ENCODE results near the gene CLCN5.

CLCN5 gene

GRCh38 chrX:50081282-50081889 lies 159.0 kb downstream of the CLCN5 start:
- no peak for DNase-seq (ENCODE audit: low read depth in 2 of 2)

- no peak for DNase-seq (ENCODE audit: low read depth in 2 of 2)
Observed at GRCh38 chrX:50082741-50083140, 160.3 kb downstream of the CLCN5 start.

DNA sequence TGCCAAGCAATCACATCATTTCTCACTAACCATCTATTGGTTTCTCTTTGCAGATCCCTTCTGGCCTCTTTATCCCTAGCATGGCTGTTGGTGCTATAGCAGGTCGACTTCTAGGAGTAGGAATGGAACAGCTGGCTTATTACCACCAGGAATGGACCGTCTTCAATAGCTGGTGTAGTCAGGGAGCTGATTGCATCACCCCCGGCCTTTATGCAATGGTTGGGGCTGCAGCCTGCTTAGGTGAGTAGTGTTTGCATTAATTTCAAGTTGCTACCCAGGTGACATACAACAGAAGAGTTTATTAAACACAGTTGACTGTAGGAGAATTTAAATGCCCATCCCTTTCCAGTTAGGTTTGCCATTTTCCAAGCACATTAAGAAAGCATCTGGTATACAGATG lies 166.2 kb downstream of the CLCN5 start:
- no peak for DNase-seq (ENCODE audit: low read depth in 2 of 2)

- DNase-seq (ENCODE audit: low read depth in 2 of 2) = no peak
Observed at GRCh38 chrX:50093625-50094024, 171.2 kb downstream of the CLCN5 start.

- DNase-seq (ENCODE audit: low read depth in 2 of 2) = no peak
Observed at GRCh38 chrX:50097071-50097470, 174.7 kb downstream of the CLCN5 start.

GRCh38 chrX:50098241-50098640 lies 175.8 kb downstream of the CLCN5 start:
- no peak for DNase-seq (ENCODE audit: low read depth in 2 of 2)

DNA sequence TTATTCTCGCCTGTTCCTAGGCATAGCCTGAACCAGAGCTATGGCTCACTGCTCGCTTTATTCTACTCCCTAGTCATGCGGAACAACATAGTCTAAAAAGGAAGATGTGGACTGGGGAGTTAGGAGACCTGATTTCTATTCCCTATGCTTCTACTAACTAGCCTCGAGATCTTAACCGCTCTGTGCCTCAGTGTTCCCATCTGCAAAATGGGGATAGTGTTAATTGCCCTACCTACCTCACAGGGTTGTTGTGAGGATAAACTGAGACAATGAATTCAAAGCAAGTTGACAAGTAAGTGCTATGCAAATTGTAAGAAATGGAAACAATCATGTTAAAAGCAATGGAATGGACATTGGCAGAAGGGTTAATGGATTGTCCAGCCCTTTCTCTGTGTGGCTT lies 176.4 kb downstream of the CLCN5 start:
- DNase-seq (ENCODE audit: low read depth in 2 of 2) = no peak

DNA sequence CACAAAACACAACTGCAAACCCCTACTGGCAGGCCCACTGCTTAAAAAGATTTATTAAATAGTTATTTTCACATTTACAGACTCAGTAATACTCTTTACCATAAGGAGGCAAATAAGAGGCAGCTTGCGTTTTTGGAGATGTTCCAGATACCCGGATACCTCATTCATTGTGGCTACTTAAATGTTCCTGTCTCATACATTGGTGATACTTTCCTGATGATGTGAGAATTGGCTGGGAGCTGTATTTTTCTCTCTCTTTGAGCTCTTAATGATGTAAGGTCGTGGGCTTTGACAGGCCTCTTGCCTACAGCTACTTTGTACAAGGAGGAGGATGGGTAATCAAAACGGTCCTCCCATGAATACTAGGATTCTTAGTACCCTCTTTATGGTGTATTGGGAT lies 176.9 kb downstream of the CLCN5 start:
- no peak for DNase-seq (ENCODE audit: low read depth in 2 of 2)

- no peak for DNase-seq (ENCODE audit: low read depth in 2 of 2)
Observed at GRCh38 chrX:50100188-50100587, 177.8 kb downstream of the CLCN5 start.

GRCh38 chrX:50103176-50103575 lies 180.8 kb downstream of the CLCN5 start:
- no peak for DNase-seq (ENCODE audit: low read depth in 2 of 2)

GRCh38 chrX:50103866-50104566 lies 181.6 kb downstream of the CLCN5 start:
- DNase-seq (ENCODE audit: low read depth in 2 of 2) = no peak

DNA sequence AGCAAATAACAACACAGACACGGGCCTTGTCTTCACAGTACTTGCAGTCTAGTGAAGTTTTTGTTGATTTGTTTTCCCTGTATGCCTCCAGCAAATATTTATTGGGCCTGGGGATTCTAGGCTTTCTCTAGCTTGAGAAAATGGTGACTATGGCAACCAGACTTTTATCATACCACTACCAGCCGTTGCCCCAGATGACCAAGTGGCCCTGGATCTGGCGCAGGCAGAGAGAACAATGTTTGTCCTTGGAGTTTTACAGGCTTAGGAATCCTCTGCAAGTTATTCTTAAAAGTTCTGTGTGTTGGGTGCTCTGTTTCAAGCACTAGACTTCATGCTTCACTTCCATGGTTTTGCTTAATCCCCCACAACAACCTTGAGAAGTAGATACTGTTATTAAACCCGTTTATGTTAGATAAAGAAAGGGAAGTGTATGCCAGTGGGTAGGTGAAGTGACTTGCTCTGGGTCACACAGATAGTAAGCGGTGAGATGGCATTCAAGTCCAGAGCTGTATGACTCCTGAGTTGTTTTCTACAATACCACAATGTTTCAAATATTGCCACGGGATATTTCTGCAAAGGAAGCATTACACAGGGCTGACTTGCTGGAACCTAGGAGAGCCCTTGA lies 183.8 kb downstream of the CLCN5 start:
- DNase-seq (ENCODE audit: low read depth in 2 of 2) = no peak

DNA sequence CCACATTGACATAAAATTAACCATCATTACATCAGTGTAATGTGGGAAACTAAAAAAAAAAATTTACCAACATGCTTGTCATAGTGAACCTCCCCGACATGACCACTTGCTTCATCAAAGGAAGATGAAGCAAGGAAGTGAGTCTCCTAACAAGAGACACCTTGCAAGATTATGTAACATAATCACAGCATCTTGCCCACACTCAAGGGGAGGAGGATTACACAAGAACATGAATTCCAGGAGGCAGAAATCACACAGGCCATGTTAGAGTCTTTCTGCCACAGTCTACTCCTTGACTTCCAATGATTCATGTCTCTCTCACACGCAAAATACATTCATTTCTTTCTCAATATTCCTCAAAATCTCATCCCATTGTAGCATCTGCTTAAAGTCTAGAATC lies 185.1 kb downstream of the CLCN5 start:
- DNase-seq (ENCODE audit: low read depth in 2 of 2) = no peak

- no peak for DNase-seq (ENCODE audit: low read depth in 2 of 2)
Observed at GRCh38 chrX:50108264-50108663, 185.9 kb downstream of the CLCN5 start.

DNA sequence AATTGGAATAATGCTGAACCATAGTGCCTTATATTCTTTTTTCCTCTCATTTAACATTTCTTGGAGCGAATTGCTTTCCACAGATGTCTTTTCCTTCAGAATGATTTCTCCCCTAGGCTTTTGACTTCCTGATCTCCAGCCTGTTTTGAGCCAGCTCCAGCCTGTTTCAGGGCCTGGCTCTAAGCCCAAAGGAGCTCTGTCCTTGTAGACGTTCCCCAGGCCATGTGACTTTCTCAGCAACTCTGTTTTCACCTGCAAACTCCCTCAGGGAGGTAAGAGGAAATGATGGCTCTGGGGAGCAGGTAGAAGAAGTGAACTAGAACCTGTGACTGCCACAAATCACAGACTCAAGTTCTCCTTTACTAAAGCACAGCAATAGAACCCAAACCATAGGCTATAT lies 189.3 kb downstream of the CLCN5 start:
- no peak for DNase-seq (ENCODE audit: low read depth in 2 of 2)

DNA sequence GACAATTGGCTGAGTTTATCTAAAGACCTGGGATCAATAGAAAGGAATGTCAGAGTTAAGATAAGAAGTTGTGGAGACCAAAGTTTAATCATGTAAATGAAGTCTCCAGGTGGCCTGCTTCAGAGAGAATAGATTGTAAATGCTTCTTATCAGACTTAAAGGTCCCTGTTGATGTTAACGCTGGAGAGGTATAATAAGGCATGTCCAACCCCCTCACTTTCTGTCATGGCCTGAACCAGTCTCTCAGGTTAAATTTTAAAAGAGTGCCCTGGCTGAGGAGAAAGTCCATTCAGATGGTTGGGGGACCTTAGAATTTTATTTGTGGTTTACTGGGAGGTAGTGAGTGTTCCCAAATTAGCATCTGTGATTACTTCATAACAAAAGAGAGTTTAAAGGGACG lies 191.7 kb downstream of the CLCN5 start:
- DNase-seq (ENCODE audit: low read depth in 2 of 2) = no peak

DNA sequence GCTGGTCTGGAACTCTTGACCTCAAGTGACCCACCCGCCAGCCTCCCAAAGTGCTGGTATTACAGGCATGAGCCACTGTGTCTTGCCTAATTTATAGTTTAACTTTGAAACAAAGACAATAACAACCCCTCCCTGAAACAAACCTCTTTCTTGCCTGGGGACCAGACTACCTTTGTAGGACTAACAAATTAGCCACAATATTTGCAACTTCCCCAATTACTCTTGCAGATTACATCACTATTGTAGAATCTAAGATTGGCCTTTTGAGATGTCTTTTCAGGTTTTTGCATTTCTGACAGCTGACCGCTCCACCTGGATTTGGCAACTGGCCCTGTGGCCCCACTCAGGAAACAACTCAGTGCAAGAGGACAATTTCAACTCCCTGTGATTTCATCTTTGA lies 193.6 kb downstream of the CLCN5 start:
- no peak for DNase-seq (ENCODE audit: low read depth in 2 of 2)

GRCh38 chrX:50117476-50117875 lies 195.1 kb downstream of the CLCN5 start:
- no peak for DNase-seq (ENCODE audit: low read depth in 2 of 2)

DNA sequence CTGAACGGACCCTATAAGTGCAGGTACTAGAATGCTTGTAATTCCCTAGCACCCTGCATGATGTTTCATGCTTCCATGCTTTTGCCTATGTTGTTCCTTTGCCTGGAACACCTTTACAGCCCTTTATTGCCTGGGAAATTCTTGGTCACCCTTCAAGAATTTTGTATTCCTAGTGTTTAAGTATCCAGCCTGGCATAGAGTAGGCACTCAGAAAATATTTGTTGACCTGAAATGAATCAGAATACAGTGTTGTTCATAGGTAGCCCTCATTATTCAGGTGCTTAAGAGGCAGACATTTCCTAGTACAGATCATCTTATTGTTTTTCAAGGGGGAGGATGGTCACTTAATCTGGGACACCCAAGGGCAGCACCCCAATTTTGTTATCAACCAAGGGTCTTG lies 203.1 kb downstream of the CLCN5 start:
- no peak for DNase-seq (ENCODE audit: low read depth in 2 of 2)

DNA sequence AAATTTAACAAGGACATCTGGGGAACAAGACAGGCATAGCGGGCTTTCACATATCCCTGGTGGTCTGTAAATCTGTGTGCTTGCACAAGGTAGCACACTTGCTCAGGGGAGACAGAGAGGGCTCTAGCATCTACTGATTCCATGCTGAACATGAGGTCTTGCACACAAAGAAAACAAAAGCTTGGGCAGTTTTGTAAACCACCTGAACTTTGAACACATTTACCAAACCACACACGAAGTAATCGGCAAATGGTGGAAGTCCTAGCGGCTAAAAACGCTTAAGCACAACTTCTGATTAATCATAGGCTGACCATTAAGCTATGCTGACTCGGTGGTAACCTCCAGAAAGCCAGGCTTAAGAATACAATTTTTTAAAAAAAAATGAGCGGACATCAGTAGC lies 225.6 kb downstream of the CLCN5 start:
- DNase-seq (ENCODE audit: low read depth in 2 of 2) = no peak

Measured in stimulated activated CD4-positive, alpha-beta T cell treated with anti-CD3 and anti-CD28 coated beads, Interleukin-1b, Interleukin-23, amount 100 ng/mL, for 1 hour (primary cell).